HG03457 (cell line): ENCODE measurements around the gene C1QTNF3.
A peak's percentile ranks its signal among the peaks of the same experiment; 100 is the strongest.
"Not testable (repeated sequence)": the region's sequence is repeated elsewhere in the genome, so short reads cannot be mapped to it uniquely, and the experiment has no call there.

Experiments used
- ATAC-seq: cut with Tn5 transposase; IDR thresholded peaks from one replicate; pipeline ENCODE4 v1.9.1; 2021; ENCODE audit warnings: moderate number of reproducible peaks; ENCODE audit not compliant: unreplicated experiment

Gene C1QTNF3

GRCh38 chr5:34026089-34026761 is 16.8 kb downstream of the C1QTNF3 start:
- no peak for ATAC-seq

GRCh38 chr5:34022121-34022705 is 20.8 kb downstream of the C1QTNF3 start:
- ATAC-seq = peak; percentile 82

GRCh38 chr5:34021334-34021733 is 21.7 kb downstream of the C1QTNF3 start:
- ATAC-seq = no peak

- ATAC-seq = no peak
Measured at GRCh38 chr5:34020726-34021125, 22.3 kb downstream of the C1QTNF3 start.

GRCh38 chr5:34017254-34017653 is 25.8 kb downstream of the C1QTNF3 start:
- no peak for ATAC-seq

- ATAC-seq = no peak
Measured at GRCh38 chr5:34016750-34017149, 26.3 kb downstream of the C1QTNF3 start.

GRCh38 chr5:34016222-34016621 is 26.8 kb downstream of the C1QTNF3 start:
- no peak for ATAC-seq

GRCh38 chr5:34015120-34015822 is 27.7 kb downstream of the C1QTNF3 start:
- no peak for ATAC-seq

- no peak for ATAC-seq
Measured at GRCh38 chr5:34014626-34015025, 28.4 kb downstream of the C1QTNF3 start.

- no peak for ATAC-seq
Measured at GRCh38 chr5:34013547-34013946, 29.5 kb downstream of the C1QTNF3 start.

- ATAC-seq = no peak
Measured at GRCh38 chr5:34012791-34013190, 30.2 kb downstream of the C1QTNF3 start.

GRCh38 chr5:34011536-34011935 is 31.5 kb downstream of the C1QTNF3 start:
- no peak for ATAC-seq

- not testable (repeated sequence) for ATAC-seq
Measured at GRCh38 chr5:34010146-34010545, 32.9 kb downstream of the C1QTNF3 start.

- ATAC-seq = no peak
Measured at GRCh38 chr5:34009610-34010009, 33.4 kb downstream of the C1QTNF3 start.

- ATAC-seq = no peak
Measured at GRCh38 chr5:34008802-34009201, 34.2 kb downstream of the C1QTNF3 start.

GRCh38 chr5:34007621-34008600 is 35.1 kb downstream of the C1QTNF3 start, which contains the start of gene AMACR:
AMACR (minus strand) TSS chr5:34008050; CDS start chr5:34008019, 31 bp downstream.
- peak; percentile 89 for ATAC-seq

- ATAC-seq = no peak
Measured at GRCh38 chr5:34007201-34007620, 35.8 kb downstream of the C1QTNF3 start.

- ATAC-seq = no peak
Measured at GRCh38 chr5:34005681-34006080, 37.3 kb downstream of the C1QTNF3 start.

- ATAC-seq = no peak
Measured at GRCh38 chr5:34005211-34005610, 37.8 kb downstream of the C1QTNF3 start.

- no peak for ATAC-seq
Measured at GRCh38 chr5:34003941-34004340, 39.1 kb downstream of the C1QTNF3 start.
